Activated T-cell treated with anti-CD3 and anti-CD28 coated beads, Interleukin-2, amount 50 U/mL, for 48 hours (primary cell): Measurements from ENCODE around the gene HOXC5.
"Not testable (repeated sequence)": the region's sequence is repeated elsewhere in the genome, so short reads cannot be mapped to it uniquely, and the experiment has no call there.

Experiments used
- DNase-seq, 2 experiments: peaks; one replicate each; pipeline ENCODE4 v3.0.0-alpha.2; 2020

HOXC5 gene

DNA sequence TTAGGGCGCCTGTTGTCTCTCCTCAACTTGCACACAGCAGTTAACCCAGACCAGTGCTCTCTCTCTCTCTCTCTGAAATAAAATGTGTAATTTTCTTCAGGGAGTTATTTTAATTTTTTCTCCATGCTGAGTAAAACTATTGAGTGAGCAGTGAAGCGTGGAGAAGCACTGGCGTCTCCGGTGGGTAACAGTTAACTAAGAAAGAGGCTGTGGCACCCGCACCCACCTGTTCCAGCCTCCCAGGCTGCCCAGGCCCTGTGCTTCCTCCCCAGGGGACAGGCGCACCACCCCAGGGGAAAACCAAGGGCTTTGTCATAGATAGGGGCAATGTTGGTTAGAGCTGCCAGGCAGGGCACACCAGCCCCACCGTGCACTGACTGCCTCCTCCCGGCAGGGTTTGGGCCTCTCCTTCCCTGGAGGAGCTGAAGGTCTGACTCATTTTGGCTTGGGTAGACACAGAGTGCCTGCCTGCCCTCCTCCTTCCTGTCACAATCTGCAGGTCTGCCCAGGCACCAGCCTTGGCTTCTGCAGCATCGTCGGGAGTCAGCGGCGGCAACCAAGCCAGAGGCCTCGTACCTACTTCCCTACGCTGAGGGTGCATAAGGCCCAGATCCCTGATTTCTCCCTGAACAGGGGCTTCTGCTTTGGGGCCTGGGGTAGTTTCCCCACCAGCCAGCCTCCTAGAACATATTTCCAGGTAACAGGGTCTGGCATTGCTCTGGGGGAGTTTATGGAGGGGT lies 3.9 kb downstream of the HOXC5 start:
- DNase-seq: no peak

DNA sequence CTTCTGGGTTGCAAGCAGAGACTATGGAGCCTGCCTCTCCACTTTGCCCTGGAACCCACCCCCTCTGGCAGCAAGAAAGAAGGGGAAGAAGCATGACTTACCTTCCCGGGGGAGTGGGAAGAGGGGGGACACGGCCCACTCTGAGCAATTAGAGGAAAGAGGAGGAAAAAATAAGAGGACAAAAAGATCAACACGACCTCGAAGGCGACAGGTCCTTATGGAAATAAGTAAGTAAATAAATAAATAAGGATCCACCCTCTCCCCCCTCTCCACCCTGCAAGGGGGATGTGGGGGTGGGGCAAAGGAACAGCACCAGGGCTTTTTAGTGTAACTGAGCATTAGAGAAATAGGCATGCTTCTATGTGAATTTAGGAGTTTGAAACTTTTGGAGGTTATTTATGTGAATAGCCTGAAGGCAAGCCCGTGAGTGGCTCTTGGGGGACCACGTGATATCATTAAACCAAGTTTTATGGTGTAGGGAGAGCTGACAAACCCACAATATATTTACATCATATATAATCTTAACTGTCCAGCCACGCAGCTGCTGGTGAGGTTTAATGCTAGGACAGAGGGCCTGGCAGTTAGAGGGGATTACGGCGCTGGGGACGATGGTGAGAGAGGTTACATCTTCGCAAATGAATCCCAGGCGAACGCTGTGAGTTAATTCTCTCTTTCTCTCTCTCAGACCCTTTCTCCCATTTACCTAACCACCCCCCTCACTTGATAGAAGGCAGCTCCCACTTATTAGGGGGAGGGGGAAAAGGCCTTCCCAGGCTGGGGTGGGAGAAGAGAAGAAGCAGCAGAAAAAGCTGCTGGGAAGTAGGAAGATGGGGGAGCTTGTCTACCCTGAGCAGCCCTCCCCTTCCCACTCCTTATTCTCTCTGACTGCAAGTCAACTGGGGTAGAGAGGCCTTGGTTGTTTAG lies 4.8 kb downstream of the HOXC5 start:
- DNase-seq: no peak

DNA sequence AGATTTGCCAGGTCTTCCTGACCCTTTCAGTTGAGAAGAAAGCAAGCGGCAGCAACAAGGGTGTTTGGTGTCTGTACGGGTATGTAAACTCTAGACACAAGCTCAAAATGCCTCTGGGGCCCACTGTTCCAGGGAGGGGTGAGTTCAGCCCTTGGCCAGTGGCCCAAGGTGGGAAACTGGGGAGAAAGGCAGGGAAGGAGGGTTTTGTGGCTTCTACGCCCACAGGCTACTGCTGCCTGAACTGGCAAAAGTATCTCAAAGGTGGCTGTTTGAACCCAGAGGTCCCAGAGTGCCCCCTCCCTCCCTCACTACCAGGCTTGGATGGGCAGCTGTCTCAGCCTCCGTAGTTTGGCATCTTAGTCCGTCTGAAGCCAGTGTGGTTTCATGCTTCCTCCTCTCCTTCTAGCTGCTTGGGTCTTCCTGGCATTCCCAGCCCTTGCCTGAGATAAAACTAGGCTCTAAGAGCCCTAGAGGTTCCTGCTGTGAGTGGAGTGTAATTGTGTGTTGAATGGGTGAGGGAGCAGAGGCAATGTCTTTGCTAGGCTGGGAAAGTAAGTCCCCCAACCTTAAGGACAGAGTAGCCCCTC lies 5.5 kb downstream of the HOXC5 start:
- DNase-seq: no peak

DNA sequence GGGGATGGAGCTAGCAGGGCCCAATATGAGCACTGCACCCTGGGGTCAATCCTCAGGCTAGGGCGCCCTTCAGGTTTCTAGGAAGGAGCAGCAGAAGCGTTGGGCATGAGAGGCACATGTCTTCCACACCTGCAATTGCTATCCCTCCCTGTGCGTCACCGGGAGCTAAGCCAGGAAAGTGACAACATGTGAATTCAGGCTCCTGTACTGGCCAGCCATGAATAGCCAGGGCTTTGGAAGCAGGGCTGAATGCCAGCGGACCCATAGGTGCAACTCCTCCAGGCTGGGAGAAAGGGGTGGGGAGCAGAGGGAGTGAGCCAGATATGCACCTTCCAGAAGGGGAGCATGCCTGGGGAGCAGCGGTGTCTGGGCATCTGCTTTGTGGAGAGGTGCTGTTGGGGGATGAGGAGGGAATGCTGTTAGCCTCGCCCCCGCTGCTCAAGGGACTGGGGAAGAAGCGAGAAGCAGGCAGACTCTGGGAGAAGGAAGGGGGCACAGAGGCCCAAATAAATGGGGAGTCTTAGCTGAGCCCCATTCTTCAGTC lies 6.1 kb downstream of the HOXC5 start:
- DNase-seq: no peak

DNA sequence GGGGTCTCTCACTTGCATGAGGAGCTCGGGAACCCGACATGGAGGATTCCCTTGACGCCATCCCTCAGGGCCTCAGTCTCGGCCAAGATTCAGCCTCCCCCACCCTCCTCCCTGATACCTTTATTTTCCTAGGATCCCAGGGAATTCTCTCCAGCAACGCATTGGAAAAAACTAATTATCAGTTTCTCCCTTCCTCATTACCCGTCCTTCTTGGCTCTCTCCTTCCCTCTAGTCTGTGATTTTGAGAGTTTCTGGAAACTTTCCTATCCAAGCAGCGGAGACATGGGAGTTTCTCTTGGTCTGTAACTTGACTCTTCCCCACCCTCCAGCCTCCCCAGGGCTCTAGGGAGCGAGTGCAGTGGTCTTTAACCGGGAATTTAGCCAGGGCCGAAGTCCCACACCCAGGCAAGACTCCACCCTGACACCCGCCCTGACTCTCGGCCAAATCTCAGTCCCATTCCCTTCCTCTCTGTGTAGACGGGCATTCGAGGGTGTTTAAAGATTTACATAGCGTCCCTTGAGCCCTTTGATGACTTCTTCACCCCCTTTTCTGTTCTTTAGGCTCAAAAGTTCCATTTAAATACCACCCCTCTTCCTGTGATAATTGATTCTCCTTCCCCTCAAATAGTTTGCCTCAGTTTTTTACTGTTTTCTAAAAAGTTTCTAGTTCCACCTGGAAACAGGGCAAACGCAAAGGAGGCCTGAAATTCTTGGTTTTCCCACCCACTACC lies 6.7 kb downstream of the HOXC5 start:
- no peak for DNase-seq

DNA sequence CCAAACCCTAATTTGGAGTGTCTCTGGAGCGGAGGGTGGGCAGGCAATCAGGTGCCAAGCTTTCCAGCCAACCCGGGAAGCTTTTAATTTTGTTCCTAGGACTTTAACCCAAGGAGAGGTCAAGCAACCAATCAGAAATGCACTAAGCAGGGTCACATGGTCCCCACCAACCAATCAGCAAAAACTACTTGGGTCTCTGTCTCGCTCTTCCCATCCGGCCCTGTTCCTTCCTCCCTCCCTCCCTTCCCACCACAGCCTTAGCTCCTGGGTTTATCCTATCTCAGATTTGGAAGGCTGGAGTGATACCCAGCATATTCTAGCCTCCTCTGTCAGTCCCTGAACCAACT lies 7.3 kb downstream of the HOXC5 start:
- DNase-seq: no peak

DNA sequence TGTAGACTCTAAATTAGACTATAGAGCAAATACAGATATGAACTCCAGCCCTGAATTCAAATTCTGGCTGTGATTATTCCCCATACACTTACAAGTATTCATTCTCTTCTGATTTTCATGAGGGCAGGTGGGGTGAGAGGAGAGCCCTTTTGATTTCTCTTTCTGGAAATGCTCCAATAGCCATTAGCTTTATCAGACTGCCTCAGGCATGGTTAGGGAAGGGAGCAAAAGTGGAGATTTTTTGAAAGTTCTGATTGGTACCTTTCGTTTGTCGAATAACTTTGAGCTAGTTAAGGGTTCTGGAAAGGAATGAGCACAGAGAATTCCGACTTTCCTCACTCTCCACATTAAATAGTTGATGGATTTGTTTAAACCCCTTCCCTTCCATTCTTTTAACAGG lies 7.8 kb downstream of the HOXC5 start:
- no peak for DNase-seq

DNA sequence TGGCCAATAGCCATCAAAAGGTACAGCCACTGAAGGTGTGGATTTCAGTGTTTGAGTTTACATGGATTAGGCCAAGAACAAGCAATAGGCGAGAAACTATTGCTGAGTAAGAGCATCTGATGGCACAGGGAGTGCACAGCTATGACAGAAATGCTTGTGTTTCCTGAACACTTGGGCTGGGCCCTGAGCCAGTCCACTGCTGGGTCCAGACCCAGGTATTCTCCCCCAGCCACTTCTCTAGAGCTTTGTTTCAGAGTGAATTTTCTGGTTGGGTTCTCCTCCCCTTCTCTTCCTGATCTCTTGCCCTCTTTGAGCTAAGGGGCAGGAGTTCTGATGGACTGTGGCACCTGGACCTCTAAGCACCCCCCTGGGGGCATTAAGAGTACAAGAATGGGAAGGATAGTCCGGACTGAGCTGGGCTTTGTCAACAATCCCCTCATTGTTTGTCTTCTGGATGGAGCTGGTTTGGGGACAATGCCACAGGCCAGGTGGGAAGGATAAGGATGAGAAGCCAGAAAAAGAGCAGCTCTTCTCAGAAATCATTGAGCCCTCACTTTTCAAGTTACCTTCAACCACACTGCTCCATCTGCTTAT lies 8.3 kb downstream of the HOXC5 start:
- no peak for DNase-seq

DNA sequence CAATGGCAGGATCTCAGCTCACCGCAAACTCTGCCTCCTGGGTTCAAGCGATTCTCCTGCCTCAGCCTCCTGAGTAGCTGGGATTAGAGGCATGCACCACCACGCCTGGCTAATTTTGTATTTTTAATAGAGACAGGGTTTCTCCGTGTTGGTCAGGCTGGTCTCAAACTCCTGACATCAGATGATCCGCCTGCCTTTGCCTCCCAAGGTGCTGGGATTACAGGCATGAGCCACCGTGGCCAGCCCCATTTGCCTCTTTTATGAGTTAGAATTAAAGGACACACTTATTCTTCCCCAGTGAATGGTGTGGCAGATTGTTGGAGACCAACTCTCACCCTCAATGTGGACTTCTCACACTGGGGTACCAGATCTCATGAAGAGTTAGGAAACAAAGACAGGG lies 9.2 kb downstream of the HOXC5 start:
- not testable (repeated sequence) for DNase-seq

DNA sequence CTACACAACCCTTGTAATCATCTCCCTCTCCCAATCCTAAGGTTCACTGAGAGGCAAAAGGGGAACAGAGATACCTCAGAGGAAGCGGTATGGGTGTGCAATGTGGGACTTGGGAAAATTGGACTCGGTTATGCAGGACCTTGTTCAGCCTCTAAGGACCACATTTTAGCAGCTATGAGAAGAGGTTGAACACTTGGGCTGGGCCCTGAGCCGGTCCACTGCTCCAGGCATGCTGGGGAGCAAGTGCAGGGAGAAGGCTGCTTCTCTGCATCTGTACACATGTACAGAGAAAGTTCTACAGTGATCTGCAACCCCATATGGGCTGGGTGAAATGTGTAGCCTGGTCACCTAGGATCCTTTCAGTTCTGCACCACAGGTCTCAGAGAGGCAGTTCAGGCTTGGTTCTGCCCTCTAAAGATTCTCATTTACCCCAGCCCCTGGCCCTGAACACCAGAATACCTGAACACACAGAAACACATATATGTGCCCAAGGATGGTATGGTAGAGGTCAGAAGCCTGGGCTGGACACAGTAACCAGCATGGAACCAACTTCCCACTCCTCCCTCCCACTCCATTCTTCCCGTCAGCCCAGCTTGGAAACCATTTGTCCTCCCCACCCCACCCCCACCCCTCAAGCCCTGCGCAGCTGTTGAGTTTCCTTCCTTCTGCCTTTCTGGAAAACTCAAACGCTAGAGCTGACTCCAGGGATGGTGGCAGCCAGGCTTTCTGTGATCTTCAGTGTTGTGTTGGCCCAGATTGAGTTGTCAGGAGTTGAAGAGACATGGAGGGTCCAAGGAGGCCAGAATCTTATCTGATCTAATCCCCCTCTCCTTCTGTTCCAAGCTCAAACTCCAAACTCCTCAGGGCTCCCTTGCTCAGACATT lies 10.4 kb downstream of the HOXC5 start:
- DNase-seq: no peak

DNA sequence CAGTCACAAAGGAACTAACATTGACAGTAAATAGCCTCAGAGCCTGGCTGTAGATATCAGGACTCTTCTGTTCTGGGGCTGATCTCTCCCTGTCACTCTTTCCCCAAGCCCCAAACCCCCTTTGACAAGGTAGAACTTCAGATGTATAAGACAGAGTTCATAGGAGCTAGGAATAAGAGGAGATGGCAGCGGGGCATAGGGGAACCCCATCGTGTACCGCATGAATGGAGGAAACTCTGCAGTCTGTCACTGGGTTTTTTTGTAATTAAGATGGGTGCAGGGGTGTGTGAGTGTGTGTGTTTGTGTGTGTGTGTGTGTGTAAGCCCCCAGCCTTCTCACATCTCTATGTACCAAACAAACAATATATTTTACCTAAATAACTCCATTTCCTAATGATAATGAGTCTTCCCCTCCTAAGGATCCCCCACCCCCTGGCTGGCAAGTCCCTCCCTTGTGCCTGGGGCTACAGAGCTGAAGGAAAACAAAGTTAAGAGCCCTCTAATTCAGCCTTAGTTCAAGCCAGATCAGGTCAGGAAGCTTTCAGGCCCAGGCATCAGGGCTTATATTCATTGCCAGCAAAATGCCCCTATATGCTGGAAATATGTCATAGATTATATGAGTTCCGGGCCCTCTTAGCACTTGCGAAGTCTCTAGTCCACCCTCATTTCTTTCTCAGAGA lies 11.7 kb downstream of the HOXC5 start:
- no peak for DNase-seq

DNA sequence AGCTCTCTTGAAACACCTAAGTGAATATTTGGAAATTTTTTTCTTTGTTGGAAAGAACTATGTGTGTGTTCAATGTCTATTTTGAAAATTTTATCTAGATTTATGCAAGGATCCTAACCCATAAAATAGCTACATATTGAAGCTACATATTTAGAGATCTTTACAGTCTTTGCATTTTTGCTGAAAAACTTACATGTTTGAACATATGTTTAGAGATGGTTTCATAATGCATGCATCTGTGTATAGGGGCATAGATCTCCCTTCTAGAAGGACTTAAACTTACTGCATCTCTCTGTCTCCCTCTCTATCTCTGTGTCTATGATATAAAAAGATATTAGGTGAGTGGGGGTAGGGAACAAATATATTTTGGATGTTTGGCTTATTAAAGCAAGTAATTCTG lies 12.6 kb downstream of the HOXC5 start:
- DNase-seq: no peak

DNA sequence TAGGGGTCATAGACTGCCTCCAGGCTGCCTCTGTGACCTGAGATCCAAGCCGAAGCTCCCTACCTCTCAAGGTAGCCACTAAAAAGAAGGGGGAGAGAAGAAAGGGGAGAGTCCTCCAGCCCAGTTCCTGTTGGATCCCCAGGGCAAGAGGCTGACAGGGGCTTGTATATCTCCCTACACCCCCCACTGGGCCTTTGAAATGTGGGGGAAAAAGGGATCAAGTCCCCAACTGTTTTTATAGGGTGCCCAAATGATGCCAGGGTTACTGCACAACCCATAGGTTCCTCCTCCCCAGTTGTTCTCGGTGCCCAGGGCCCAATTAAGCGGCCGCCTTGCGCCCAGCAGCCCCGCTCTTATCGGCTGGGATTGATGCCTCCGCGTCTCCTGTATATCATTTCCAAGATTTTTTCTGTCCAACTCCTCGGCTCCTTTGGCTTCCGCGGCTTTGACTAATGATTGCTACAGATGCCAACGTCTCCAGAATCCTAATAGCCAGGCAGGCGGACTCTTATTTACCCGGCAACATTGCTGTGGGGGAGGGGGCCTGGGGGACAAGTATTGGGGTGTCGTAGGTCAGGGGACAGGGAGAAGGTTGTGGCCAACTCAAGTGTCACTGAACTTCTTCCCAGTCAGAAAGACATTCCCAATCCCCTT lies 13.1 kb downstream of the HOXC5 start:
- no peak for DNase-seq

DNA sequence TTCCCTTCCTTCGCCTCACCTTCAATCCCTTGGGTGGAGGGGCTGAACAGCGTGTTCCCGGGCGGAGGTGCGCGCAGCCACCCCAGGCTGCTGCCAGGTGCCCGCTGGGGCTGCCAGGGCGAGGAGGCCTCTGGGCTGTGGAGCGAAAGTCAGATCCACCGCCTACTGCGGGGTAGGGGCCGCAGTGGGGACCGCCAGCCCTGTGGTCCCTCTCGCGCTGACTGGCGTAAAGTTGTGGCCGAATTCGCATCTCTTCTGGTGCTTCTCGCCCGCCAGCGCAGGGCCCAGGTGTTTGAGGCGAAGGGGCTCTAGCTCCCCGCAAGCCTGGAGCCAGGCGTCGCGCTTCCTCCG lies 13.9 kb downstream of the HOXC5 start:
- DNase-seq: no peak

DNA sequence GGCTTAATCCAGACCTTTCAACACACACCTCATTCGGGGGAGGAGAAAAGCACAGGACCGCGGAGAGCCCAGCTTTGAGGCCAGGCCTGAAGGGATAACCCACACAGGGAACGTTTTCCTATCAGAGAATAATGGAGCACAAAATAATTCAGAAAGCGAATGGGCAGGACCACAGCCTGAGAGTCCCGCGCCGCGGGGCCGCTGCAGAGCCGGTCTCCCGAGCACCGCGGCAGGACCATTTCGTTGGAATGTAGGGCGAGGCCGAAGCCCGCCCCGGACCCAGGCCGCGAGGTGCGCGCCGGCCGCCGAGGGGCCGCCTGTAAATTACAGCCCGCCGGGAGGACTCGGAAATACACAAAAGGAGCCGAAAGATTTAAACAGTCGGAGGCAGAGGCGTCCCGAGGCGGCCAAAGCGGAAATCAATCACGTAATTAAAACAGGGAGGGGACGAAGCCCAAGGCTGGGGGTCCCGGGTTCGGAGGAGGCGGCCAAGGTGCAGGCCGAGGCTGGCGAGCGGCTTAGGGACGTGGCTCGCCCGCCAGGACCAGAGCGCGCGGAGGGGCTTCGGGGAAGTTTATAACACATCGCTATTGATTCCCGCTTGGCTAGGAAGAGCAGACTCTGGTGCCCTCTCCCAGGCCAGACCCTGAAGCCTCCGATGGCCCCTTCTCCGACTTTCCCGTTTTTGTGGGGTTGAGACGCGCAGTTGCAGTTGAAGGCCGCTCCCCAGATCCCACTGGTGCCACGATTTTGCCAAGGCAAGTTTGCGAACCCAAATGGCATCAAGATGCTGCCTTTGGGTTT lies 14.5 kb downstream of the HOXC5 start:
- no peak for DNase-seq

DNA sequence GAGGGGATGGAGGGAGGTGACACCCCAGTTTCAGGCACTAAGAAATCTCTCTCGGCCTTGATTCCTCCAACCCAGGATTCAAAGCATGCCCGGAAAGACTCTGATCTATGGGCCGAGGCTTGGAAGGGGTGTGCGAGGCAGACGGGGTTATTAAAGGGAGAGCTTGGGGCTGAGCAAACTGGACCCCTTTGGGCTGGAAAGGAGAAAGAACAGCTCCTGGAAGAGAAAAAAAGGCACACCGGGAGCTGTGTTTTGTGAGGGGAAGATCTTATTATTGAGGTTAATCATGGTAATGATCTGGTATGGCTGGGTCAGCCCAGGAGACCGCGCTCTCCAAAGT lies 15.1 kb downstream of the HOXC5 start:
- DNase-seq: no peak

DNA sequence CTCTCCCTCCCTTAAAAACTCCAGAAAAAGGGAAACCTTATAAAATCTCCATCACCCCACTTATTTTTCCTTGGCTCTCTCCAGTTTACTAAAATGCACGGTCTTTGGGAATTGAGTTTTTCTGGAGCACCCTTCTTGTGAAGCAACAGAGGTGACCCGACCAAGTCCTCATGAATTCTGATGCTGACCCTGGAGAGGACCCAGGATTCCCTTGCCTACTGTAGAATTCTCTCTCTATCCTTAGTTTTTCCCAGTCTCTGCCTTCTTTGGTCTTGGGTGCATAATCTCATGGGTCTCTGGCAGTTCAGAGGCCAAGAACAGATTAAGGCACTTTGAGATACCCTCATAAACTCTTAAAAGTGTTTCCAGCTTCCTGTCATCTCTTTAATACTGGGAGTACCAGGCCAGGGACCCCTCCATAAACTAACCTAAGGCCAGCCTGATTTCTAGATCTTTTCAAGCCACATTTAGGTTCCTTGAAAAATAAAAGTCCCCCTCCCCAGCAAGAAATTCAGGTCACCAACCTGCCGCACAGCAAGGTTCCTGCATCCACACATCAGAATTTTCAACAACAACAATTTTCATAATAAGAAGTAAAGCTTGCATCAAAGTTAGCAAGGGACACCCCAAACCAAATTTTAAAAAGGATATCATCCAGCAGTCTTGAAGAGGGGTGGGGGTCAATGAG lies 15.7 kb downstream of the HOXC5 start:
- DNase-seq: no peak

DNA sequence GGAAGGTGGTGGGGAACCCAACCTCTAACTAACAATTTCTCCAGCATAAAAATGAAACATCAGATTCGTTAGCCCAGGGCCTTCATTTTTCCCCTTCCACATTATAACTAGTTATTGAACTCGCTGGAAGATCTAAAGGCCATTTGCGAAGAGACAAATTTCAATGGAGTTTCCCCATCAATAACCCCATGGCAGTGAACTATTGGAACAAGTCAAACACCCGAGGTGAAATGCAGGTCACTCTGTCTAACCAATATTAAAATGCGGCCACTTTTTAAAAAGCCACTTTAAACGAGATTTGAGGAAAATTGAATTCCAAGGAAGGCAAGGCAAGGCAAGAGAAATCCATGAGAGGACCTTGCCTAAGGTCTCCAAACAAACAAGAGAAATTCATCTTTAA lies 16.3 kb downstream of the HOXC5 start:
- no peak for DNase-seq

DNA sequence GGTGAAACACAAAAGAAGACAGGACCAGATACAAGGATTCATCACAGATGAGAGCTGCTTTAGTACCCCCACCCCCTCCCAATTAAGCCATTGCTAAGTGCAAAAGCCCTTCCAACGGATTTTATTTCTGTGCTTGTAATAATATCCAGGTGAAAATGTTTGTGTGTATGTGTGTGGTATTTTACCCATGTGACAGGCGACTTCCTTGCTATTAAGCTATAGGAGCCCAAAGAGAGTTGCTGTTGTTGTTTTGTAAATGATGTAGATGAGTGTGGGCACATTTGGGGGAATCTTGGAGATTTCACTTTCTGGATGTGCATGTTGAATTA lies 17.6 kb downstream of the HOXC5 start:
- DNase-seq: no peak
